SH-SY5Y (cell line): ENCODE results near the gene TPR.

ENCODE experiments used
- GATA2 ChIP-seq: IDR thresholded peaks from 2 replicates; pipeline ENCODE4 v1.6.1; 2011; ENCODE audit warnings: mild to moderate bottlenecking, low read depth, low read length
- GATA3 ChIP-seq: IDR thresholded peaks from 2 replicates; pipeline ENCODE4 v1.6.1; 2011; ENCODE audit warnings: low read depth, mild to moderate bottlenecking, low read length, moderate library complexity

Gene TPR

GRCh38 chr1:186282466-186282865 lies 92.6 kb downstream of the TPR start:
- TF ChIP-seq GATA3 (no peak), GATA2 (no peak)

- TF ChIP-seq GATA3 (no peak), GATA2 (no peak)
These were observed 99.2 kb downstream of the TPR start for GRCh38 chr1:186275822-186276221.

- TF ChIP-seq GATA2 (no peak), GATA3 (no peak)
These were observed 102.6 kb downstream of the TPR start for GRCh38 chr1:186272486-186272885.

DNA sequence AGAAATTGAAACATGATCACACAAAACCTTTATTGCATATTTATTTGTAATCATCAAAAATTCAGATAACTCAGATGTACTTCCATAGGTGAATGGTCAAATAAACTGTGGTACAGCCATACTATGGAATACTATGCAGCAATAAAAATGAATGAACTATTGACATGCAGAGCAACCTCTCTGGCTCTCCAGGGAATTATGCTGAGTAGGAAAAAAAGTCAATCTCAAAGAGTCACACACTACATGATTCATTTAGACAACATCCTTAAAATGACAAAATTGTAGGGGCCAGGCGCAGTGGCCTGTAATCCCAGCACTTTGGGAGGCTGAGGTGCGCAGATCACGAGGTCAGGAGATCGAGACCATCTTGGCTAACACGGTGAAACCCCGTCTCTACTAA lies 104.0 kb downstream of the TPR start:
- TF ChIP-seq GATA2, result no peak
- no peak for TF ChIP-seq GATA3
